ENCODE results near the gene MFAP2.

DNA sequence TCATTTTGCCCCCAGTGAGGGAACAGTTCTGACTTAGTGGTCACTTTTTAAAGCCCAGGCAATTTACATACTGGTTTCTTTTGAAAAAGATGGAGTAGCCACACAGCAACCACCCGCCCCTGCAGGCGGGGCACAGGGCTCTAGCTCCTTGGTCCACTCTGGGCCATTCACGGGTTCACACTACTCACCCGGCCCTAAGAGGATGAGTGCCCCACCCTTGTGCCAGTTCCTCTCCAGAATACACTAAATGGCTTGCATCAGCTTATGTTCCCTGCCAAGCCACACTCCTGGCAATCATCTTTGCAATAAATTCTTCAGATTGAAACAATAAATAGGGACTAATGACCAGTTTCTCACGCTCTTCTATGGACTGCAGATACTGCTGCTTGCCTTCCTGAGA is 47.0 kb upstream of the MFAP2 start:
- TF ChIP-seq, protein P1, sequence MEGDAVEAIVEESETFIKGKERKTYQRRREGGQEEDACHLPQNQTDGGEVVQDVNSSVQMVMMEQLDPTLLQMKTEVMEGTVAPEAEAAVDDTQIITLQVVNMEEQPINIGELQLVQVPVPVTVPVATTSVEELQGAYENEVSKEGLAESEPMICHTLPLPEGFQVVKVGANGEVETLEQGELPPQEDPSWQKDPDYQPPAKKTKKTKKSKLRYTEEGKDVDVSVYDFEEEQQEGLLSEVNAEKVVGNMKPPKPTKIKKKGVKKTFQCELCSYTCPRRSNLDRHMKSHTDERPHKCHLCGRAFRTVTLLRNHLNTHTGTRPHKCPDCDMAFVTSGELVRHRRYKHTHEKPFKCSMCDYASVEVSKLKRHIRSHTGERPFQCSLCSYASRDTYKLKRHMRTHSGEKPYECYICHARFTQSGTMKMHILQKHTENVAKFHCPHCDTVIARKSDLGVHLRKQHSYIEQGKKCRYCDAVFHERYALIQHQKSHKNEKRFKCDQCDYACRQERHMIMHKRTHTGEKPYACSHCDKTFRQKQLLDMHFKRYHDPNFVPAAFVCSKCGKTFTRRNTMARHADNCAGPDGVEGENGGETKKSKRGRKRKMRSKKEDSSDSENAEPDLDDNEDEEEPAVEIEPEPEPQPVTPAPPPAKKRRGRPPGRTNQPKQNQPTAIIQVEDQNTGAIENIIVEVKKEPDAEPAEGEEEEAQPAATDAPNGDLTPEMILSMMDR (IDR thresholded peaks at IDR 0.05; ENCODE audit: insufficient read depth, low read length, poor library complexity, severe bottlenecking) = no peak
- TF ChIP-seq EZH2phosphoT487 (conservative IDR thresholded peaks at IDR 0.05; ENCODE audit: low read length) = no peak

Data from SU-DHL-6 (cell line).